Activated T-helper 17 cell treated with anti-CD3 and anti-CD28 coated beads, Interleukin-2, amount 50 U/mL, for 72 hours (primary cell): Measurements from ENCODE around the gene GPRIN3. TPM values are rescaled to one million over a fixed set of nuclear protein-coding genes. Genes with fewer than 3 reads are reported as not detected.
A peak's percentile ranks its signal among the peaks of the same experiment; 100 is the strongest.

Experiments
- ATAC-seq: fragments of 150-1000 bp; cut with Tn5 transposase; replicated peaks from 2 replicates; pipeline ENCODE4 v1.10.0; 2021; ENCODE audit warnings: mild to moderate bottlenecking, moderate library complexity
- H3K27ac Mint-ChIP-seq: one replicate; pipeline ENCODE4 v1.8.0; 2022; ENCODE audit warnings: mixed read lengths
- H3K27me3 Mint-ChIP-seq: one replicate; pipeline ENCODE4 v1.8.0; 2022; ENCODE audit warnings: mixed read lengths
- H3K36me3 Mint-ChIP-seq: one replicate; pipeline ENCODE4 v1.8.0; 2022; ENCODE audit warnings: low read depth, mild to moderate bottlenecking, mixed read lengths
- H3K4me1 Mint-ChIP-seq: one replicate; pipeline ENCODE4 v1.8.0; 2022; ENCODE audit warnings: mixed read lengths
- H3K4me3 Mint-ChIP-seq: one replicate; pipeline ENCODE4 v1.8.0; 2022; ENCODE audit warnings: mild to moderate bottlenecking, mixed read lengths
- H3K9me3 Mint-ChIP-seq: one replicate; pipeline ENCODE4 v1.8.0; 2022; ENCODE audit warnings: mixed read lengths
- total RNA-seq, 2 donors: library from RNA; stranded (reverse); gene quantifications; one replicate each; pipeline ENCODE4 v1.2.3, GENCODE V29; 2022

GPRIN3 gene
- total RNA-seq, 2 donors from 2014 or later: 43.5 to 69.7 TPM

GRCh38 chr4:89305028-89305427 is 2.6 kb downstream of the GPRIN3 start:
- no peaks in the 10 kb centered on the region for H3K9me3 Mint-ChIP-seq
- H3K27me3 Mint-ChIP-seq: no peaks in the 10 kb centered on the region
- H3K4me1 Mint-ChIP-seq: peaks cover 18% of the 10 kb centered on the region
- ATAC-seq: no peak
- peaks cover 43% of the 10 kb centered on the region for H3K36me3 Mint-ChIP-seq
- peak overlapping the region; percentile 90 for H3K4me3 Mint-ChIP-seq
- H3K27ac Mint-ChIP-seq: peak overlapping the region; percentile 85

DNA sequence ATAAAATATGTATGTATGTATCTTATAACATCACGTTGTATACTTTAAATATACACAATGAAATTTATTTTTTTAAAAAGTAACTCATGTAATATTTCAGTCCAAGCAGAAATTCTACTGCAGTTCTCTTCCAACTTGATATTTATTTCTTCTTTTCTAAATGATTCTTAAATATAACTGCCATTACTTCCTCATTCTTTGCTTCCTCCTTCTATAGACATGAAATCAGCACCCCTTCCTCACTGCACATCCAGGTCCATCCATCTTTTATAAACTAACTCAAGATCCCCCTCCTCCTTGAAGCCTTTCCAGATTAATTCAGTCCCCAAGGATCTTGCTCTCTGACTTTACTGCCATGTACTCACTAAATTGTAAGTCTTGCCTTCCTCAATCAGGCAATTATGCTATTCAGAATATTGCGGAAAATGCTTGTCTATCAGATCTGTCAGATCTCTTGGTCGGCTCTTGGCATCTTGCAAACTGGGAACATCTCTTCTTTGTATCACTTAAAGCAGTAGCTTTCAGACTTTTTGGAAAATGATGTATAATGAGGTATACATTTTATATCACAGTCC is 3.7 kb downstream of the GPRIN3 start:
- peak overlapping the region; percentile 85 for H3K27ac Mint-ChIP-seq
- H3K36me3 Mint-ChIP-seq: peaks cover 43% of the 10 kb centered on the region
- no peak for ATAC-seq
- peak overlapping the region; percentile 90 for H3K4me3 Mint-ChIP-seq
- no peaks in the 10 kb centered on the region for H3K9me3 Mint-ChIP-seq
- H3K4me1 Mint-ChIP-seq: peaks cover 19% of the 10 kb centered on the region
- H3K27me3 Mint-ChIP-seq: no peaks in the 10 kb centered on the region

GRCh38 chr4:89303177-89303576 is 4.4 kb downstream of the GPRIN3 start:
- Mint-ChIP-seq H3K27ac (peak overlapping the region; percentile 85), H3K4me3 (peak overlapping the region; percentile 90), H3K36me3 (peaks cover 43% of the 10 kb centered on the region), H3K9me3 (no peaks in the 10 kb centered on the region), H3K4me1 (peaks cover 20% of the 10 kb centered on the region), H3K27me3 (no peaks in the 10 kb centered on the region)
- peak; percentile 52 for ATAC-seq

DNA sequence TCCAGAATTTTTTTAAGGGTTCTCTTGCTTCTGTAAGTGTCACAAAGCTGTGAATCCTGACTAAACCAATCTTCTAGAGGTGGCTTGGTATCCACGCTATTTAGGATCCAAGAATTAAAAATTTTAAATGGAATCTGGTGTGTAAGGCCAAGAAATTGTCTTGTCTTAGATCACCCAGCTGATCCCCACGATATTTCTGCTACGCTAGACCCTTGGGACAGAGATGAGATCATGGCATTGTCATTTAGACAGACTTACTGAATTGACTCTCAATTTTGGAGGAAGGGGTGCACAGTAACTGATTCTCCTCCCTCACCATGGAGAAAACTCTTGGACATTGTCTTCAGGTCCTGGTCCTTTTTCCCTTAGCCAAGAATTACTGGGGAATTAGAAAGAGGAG is 5.7 kb downstream of the GPRIN3 start:
- H3K4me3 Mint-ChIP-seq: peak overlapping the region; percentile 90
- peaks cover 39% of the 10 kb centered on the region for H3K36me3 Mint-ChIP-seq
- H3K4me1 Mint-ChIP-seq: peaks cover 31% of the 10 kb centered on the region
- peak overlapping the region; percentile 85 for H3K27ac Mint-ChIP-seq
- no peaks in the 10 kb centered on the region for H3K9me3 Mint-ChIP-seq
- no peak for ATAC-seq
- H3K27me3 Mint-ChIP-seq: no peaks in the 10 kb centered on the region

DNA sequence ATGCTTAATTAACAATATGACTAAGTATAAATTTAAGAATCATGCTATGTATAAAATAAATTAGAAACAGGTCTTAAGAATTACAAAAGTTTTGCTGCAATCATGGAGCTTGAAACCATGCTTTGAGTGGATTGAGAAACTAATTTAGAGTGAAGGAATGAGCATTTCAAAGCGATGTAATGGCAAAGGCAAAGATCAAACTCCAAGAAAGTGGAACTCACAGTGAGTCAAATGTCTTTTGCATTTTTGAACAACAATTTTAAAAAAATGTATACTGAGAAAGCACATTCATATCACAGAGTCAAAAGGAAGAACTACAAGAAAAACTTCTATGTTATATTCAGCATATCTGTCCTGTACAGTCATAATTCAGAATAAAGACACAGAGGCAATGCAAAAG is 6.6 kb downstream of the GPRIN3 start:
- no peaks in the 10 kb centered on the region for H3K27me3 Mint-ChIP-seq
- peak overlapping the region; percentile 90 for H3K4me3 Mint-ChIP-seq
- peaks cover 31% of the 10 kb centered on the region for H3K36me3 Mint-ChIP-seq
- H3K27ac Mint-ChIP-seq: peak overlapping the region; percentile 85
- peak; percentile 19 for ATAC-seq
- H3K9me3 Mint-ChIP-seq: no peaks in the 10 kb centered on the region
- peaks cover 35% of the 10 kb centered on the region for H3K4me1 Mint-ChIP-seq

GRCh38 chr4:89300499-89300898 is 7.1 kb downstream of the GPRIN3 start:
- H3K4me3 Mint-ChIP-seq: peak overlapping the region; percentile 90
- H3K27me3 Mint-ChIP-seq: no peaks in the 10 kb centered on the region
- H3K27ac Mint-ChIP-seq: peak overlapping the region; percentile 85
- peak; percentile 30 for ATAC-seq
- H3K4me1 Mint-ChIP-seq: peaks cover 36% of the 10 kb centered on the region
- H3K36me3 Mint-ChIP-seq: peaks cover 26% of the 10 kb centered on the region
- H3K9me3 Mint-ChIP-seq: no peaks in the 10 kb centered on the region

DNA sequence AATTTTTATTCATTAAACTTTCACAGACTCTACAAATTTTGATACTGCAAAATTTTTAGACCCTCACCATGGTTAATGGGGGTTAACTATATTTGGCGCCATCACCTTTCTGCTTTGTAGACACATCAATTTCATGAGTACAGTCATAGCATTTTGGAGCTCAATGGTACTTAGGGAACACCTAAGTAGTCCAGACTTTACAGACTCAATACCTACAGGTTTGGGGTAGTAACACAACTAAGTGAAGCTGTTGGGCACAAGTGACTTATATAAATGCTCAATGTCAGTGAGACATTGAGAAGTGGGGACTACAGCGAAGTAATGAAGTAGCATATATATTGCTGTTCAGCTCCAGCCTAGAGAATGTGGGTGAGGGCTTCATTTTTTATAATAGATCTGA is 7.5 kb downstream of the GPRIN3 start:
- Mint-ChIP-seq H3K27ac (peak overlapping the region; percentile 85), H3K4me1 (peaks cover 37% of the 10 kb centered on the region), H3K9me3 (no peaks in the 10 kb centered on the region), H3K36me3 (peaks cover 26% of the 10 kb centered on the region), H3K27me3 (no peaks in the 10 kb centered on the region), H3K4me3 (peak overlapping the region; percentile 90)
- ATAC-seq: no peak

GRCh38 chr4:89299153-89299791 is 8.3 kb downstream of the GPRIN3 start:
- ATAC-seq: no peak

GRCh38 chr4:89298788-89299152 is 8.8 kb downstream of the GPRIN3 start:
- H3K4me3 Mint-ChIP-seq: peak overlapping the region; percentile 90
- no peaks in the 10 kb centered on the region for H3K27me3 Mint-ChIP-seq
- H3K9me3 Mint-ChIP-seq: no peaks in the 10 kb centered on the region
- peaks cover 32% of the 10 kb centered on the region for H3K36me3 Mint-ChIP-seq
- H3K4me1 Mint-ChIP-seq: peaks cover 31% of the 10 kb centered on the region
- ATAC-seq: no peak
- peak overlapping the region; percentile 88 for H3K27ac Mint-ChIP-seq

More at GRCh38 chr4:89299153-89299791, 8.3 kb downstream of the GPRIN3 start:
- Mint-ChIP-seq H3K9me3 (no peaks in the 10 kb centered on the region), H3K36me3 (peaks cover 32% of the 10 kb centered on the region), H3K27me3 (no peaks in the 10 kb centered on the region), H3K27ac (peak overlapping the region; percentile 88), H3K4me1 (peaks cover 35% of the 10 kb centered on the region), H3K4me3 (peak overlapping the region; percentile 90)

GRCh38 chr4:89298155-89298554 is 9.4 kb downstream of the GPRIN3 start:
- ATAC-seq: peak; percentile 17
- H3K4me3 Mint-ChIP-seq: peak overlapping the region; percentile 90
- no peaks in the 10 kb centered on the region for H3K9me3 Mint-ChIP-seq
- peaks cover 34% of the 10 kb centered on the region for H3K4me1 Mint-ChIP-seq
- peak overlapping the region; percentile 88 for H3K27ac Mint-ChIP-seq
- peaks cover 34% of the 10 kb centered on the region for H3K36me3 Mint-ChIP-seq
- H3K27me3 Mint-ChIP-seq: no peaks in the 10 kb centered on the region

- H3K9me3 Mint-ChIP-seq: no peaks in the 10 kb centered on the region
These were observed 10.7 kb downstream of the GPRIN3 start for GRCh38 chr4:89296896-89297295.

DNA sequence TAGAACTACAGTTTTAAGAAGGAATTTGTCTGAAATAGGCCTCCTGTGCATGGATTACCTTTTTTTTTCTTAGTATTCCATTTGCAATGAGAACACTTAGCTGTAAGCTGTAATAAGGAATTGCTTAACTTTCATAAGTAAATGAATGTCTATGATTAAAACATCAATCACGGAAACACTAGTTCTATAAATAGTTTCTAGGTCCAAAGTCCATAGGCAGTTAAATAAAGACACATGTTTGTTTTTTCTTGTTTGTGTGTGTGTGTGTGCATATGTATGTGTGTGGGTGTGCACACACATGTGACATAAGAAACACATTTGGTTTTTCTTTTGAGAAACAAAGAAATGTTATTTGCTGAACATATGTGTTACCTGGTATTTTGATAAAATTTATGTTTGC is 11.2 kb downstream of the GPRIN3 start:
- peak overlapping the region; percentile 90 for H3K4me3 Mint-ChIP-seq
- peaks cover 35% of the 10 kb centered on the region for H3K36me3 Mint-ChIP-seq
- H3K27me3 Mint-ChIP-seq: no peaks in the 10 kb centered on the region
- ATAC-seq: no peak
- peaks cover 44% of the 10 kb centered on the region for H3K4me1 Mint-ChIP-seq
- peak overlapping the region; percentile 100 for H3K27ac Mint-ChIP-seq
- no peaks in the 10 kb centered on the region for H3K9me3 Mint-ChIP-seq

More at GRCh38 chr4:89296896-89297295, 10.7 kb downstream of the GPRIN3 start:
- peaks cover 31% of the 10 kb centered on the region for H3K36me3 Mint-ChIP-seq
- peaks cover 39% of the 10 kb centered on the region for H3K4me1 Mint-ChIP-seq
- H3K4me3 Mint-ChIP-seq: peak overlapping the region; percentile 90
- no peak for ATAC-seq
- peak overlapping the region; percentile 100 for H3K27ac Mint-ChIP-seq
- no peaks in the 10 kb centered on the region for H3K27me3 Mint-ChIP-seq

DNA sequence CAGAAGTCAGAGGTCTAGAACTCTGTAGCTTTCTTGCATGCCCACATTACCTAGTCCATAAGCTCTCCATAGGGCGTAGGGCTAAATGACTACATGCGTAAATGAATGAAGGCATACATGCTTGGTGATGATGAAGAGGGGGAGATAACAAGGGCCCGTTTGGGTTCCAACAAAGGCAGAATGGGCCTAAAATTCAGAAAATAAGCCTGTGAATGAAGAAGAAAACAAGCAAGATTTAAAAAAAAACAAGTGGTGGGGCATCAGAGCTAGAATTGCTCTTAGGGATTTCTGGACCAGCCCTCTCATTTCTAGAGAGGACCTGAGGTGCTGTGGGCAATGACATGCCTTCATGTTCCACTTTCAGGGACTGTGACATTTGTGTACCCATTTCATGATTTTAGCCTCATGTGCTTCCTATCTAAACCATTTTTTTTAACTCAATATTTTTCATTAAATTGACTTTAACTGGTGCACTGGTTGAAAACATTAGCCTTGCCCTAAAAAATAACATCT is 12.1 kb downstream of the GPRIN3 start:
- Mint-ChIP-seq H3K4me1 (peaks cover 53% of the 10 kb centered on the region), H3K36me3 (peaks cover 36% of the 10 kb centered on the region), H3K9me3 (no peaks in the 10 kb centered on the region), H3K4me3 (peak overlapping the region; percentile 90), H3K27ac (peak overlapping the region; percentile 100), H3K27me3 (no peaks in the 10 kb centered on the region)
- peak; percentile 57 for ATAC-seq

- H3K9me3 Mint-ChIP-seq: no peaks in the 10 kb centered on the region
- H3K4me3 Mint-ChIP-seq: peak overlapping the region; percentile 90
- peak overlapping the region; percentile 100 for H3K27ac Mint-ChIP-seq
- ATAC-seq: peak; percentile 64
- peaks cover 43% of the 10 kb centered on the region for H3K36me3 Mint-ChIP-seq
- peaks cover 57% of the 10 kb centered on the region for H3K4me1 Mint-ChIP-seq
- no peaks in the 10 kb centered on the region for H3K27me3 Mint-ChIP-seq
These were observed 12.9 kb downstream of the GPRIN3 start for GRCh38 chr4:89294573-89295269.
